ENCODE measurements around the gene ARHGAP4.
A peak's percentile ranks its signal among the peaks of the same experiment; 100 is the strongest.

Gene ARHGAP4

DNA sequence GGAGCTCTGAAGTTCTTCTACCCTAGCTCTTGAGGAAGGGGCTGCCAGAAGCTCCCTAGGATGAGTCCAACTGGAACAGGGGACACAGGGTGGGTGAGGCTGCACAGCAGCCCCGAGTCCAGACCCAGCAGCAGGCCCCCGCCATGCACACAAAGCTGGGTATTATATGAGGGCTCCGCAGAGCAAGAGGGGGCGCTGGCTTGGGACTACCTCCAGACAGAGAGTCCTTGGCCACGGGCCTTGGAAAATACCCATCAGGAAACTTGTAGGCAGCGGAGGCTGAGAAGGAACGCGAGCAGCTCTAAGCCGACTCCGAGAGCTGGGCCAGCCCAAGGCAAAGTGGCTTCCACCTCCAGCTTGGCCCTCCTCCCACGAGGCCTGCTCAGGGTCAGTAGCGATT, 37.5 kb upstream of the ARHGAP4 start:
- DNase-seq (ENCODE audit: low read depth in 2 of 2), result no peak

DNA sequence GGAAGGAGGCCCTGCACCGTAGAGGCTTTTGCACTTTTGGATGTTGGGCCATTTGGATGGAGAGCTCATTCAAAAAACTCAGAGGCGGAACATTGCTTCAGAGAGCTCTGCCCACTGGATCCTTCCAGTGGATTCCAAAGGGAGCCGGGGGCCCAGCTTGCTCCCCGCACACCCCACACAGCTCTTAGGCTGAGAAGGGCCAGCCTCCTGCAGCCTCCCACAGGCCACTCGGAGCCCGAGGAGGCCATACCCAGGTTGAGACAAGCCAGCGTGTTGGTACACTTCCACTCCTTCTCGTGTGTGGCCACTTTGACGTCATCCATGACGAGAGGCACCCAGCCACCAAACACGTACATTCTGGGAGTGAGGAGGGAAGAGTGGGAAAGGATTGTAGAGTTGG, 35.2 kb upstream of the ARHGAP4 start:
- no peak for DNase-seq (ENCODE audit: low read depth in 2 of 2)

DNA sequence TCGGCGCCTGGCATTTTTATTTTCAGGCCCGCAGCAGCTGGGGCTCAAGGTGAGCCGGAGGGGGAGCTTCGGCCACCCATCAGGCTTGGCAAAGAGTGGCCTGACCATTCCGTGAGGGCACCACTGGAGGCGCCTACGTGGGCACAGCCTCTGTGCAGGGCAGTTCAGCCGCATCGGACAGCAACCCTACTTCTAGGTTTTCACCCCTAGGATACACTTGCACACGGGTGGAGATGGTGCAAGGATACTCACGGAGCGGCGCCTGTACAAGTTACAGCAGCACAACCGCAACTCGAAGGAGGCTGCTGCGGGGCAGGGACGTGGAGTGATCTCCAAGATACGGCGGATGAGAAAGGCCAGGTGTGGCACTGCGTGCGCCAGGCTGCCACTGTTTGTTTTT, 34.7 kb upstream of the ARHGAP4 start:
- no peak for DNase-seq (ENCODE audit: low read depth in 2 of 2)

DNA sequence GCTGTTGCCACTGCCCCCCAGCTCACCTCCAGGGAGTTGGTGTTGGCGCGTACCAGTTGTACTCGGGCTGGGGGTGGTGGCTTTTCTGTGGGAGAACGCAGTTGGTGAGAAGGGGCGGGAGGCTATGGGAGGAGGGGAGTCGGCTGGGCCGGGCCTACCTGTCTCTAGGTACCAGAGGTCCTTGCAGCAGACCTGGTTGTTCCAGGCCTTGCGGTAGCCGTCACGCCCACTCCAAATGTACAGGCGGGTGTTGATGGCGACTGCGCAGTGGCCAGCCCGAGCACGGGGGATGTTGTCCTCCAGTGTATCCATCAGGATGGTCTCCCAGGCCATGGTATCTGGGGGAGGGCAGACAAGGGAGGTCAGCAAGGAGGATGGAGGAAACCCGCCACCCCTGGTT, 34.0 kb upstream of the ARHGAP4 start:
- no peak for DNase-seq (ENCODE audit: low read depth in 2 of 2)

DNA sequence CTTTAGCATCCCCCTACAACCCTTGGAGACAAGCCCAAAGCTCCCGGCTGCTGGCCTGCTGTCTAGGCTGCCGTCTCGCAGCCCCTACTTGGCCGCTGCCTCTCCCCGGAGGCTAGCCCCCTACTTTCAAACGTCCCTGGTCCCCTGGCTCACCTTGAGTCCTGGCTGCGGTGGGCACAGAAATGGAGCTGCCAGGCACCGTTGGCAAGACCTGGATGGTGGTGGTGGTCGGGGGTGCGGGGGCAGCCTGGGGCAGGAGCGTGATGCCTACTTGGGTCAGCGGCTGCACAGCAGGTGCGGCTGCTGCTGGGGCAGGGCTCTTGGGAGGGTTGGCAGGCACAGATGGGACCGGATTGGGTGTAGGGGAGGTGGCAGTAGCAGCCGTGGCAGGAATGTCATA, 33.6 kb upstream of the ARHGAP4 start:
- DNase-seq (ENCODE audit: low read depth in 2 of 2), result no peak

DNA sequence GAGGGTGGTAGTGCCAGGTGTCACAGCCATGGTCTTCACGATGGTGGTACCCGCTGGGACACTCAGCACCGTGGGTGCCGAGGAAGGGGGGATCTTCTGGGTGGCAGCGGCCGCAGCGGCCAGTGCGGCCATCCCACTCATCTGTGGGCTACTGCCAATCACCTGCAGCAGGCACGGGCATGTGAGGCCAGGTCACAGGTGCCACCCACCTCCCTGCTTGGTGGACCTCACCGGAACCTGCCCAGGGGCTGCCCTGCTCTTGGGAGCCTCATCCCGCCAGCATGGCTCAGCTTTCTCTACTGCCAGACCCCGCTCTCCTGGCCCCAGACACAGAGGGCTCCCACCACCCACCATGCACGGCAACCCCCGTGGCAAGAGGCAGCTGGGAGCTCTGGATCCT, 32.5 kb upstream of the ARHGAP4 start:
- no peak for DNase-seq (ENCODE audit: low read depth in 2 of 2)

DNA sequence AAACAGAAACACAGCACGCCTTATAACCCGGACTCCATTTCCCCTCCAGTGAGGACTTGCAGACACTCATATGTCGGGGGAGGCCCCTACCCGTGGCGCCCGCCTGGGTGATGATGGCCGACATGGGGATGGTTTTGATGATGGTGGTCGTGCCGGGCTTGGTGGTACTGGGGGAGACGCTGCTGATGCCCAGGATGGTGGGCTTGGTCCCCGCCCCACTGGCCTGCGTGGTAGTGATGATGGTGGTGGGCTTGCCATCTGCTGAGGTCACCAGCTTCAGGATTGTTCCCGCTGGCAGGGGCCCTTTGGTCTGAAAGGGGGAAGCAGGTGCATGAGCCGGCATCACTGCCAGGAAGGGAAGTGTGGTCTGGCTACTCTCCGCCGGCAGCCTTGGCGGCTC, 31.2 kb upstream of the ARHGAP4 start:
- DNase-seq (ENCODE audit: low read depth in 2 of 2), result no peak

DNA sequence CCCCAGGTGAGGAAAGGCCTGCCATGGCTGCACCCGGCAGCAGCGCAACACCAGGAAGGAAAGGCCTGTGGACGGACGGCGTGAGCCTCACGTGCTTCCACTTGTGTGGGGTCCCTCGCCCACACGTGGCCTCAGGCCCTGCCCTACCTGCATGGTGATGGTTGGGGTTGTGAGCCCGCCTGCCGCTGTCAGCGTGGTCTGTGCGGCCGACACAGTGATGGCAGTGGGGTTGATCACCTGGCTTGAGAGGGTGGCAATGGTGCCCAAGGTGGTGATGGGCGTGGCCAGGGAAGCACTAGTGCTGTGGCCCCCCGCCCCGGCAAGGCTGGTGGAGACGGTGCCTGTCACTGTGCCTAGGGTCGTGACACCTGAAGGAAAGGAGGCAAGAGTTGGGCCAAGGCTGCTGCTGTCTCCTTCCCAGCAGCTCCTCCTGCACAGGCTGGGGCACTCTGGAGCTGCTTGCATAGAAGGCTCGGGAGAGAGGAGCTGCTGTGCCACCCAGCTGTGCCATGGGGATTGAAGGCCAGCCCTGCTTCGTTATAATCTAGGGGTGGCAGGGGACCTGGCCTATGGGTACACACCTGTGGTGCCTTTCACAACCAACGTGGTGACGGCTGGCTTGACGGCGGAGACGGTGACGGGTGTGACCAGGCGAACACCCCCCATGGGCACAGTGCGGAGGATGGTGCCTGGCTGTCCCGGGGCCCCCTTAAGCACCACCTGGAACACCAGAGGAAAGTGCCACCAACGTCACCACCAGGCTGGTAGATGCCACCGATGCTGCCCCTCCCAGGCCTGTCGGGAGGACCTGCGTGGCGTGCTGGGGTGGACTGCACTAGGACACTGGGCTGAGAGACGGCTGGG, 30.2 kb upstream of the ARHGAP4 start:
- DNase-seq (ENCODE audit: low read depth in 2 of 2), result no peak

DNA sequence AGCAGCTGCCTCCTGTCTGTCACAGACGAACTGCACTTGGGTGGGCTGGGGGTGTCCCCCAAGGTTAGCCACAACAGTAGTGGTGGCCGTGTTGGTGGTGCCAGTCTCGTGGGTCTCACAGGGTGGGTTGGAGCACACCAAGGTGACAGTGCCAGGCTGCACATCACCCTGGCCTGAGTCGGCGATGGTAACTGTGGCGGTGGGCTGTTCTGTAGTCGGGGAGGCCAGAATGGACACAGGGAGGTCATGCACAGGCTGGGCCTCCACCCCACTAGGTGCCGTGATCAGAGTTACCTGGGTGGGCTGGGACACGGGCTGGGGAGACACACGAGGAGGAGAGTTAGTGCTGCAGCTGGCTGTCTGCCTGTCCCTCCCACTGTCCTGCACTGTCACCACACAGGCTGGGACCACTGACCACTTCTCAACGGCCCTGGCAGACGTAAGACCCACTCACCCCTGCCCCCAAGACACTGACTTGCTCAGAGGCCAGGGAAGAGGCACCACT, 29.2 kb upstream of the ARHGAP4 start:
- no peak for DNase-seq (ENCODE audit: low read depth in 2 of 2)

DNA sequence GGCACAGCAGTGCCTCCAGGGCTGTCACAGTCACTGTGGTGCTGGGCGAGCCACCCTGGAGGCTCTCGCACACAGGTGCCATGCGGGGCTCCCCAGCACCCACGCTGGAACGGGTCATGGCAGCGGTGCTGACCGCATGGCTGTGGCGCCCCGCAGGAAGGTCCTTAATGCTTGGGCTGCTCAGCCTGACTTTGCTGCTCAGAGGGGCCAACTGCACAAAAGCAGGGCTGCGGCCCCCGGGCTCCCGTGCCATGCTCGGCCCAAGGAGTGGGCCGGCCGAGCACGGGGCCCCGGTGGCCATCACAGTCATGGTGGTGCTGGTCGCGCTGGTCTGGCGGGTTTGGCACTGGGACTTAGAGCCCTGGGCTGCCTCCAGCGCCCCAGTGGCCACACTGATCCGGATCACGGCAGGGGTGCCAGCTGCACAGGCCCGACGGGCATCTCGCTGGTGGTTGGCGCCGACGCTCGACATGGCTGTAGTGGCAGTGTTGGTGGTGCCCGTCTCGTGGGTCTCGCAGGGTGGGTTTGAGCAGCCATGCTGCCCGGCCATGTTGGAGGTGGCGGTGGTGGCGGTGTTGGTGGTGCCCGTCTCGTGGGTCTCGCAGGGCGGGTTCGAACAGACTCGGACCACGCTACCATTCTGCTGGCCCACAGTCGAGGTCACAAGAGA, 28.6 kb upstream of the ARHGAP4 start:
- DNase-seq (ENCODE audit: low read depth in 2 of 2), result no peak

DNA sequence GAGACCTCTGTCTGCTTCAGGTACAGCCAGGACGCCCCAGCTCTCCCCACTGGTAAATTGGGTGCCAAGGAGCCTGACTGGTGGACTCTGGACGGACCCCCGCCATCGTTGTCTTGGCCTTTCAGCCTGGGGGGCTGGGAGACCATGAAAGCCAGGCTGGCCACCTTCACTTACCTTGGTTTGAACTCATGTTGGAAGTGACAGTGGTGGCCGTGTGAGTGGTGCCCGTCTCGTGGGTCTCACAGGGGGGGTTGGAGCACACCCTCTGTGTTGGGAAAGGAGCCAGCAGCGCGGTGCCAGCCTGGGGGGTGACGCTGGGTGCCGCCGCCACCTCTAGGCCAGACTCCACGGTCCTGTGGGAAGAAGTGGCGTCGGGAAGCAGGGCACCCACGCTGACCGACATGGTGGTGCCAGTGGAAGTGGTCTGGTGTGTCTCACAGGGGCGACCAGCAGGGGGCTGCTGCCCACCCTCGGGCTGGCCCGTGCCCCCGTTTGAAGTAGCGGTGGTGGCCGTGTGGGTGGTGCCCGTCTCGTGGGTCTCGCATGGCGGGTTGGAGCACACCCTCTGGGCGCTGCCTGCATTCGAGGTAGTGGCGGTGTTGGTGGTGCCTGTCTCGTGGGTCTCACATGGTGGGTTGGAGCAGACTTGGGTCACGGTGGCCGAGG, 28.0 kb upstream of the ARHGAP4 start:
- no peak for DNase-seq (ENCODE audit: low read depth in 2 of 2)

DNA sequence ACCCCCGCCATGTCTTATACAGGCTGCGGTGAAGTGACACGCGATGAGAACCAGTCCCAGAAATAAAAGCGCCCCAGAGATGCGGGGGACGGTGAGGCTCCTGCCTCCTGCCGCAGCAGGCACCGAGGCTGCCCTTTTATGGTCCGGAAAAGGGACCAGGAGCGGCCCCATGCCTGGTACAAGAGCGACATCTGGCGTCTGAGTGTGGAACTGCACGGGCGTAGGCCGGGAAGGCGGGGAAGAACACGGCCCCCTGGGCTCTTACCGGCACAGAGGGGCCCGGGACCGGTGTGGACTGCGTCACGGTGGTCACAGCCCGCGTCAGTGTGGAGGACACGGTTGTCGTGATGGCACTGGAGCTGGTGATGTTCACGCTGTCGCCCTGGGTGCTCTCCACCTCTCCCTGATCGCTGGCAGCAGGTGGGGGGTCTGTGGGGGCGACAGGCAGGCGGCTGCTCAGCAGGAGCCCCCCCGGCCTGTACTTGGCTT, 27.3 kb upstream of the ARHGAP4 start:
- DNase-seq (ENCODE audit: low read depth in 2 of 2), result peak; percentile 63 to 74

DNA sequence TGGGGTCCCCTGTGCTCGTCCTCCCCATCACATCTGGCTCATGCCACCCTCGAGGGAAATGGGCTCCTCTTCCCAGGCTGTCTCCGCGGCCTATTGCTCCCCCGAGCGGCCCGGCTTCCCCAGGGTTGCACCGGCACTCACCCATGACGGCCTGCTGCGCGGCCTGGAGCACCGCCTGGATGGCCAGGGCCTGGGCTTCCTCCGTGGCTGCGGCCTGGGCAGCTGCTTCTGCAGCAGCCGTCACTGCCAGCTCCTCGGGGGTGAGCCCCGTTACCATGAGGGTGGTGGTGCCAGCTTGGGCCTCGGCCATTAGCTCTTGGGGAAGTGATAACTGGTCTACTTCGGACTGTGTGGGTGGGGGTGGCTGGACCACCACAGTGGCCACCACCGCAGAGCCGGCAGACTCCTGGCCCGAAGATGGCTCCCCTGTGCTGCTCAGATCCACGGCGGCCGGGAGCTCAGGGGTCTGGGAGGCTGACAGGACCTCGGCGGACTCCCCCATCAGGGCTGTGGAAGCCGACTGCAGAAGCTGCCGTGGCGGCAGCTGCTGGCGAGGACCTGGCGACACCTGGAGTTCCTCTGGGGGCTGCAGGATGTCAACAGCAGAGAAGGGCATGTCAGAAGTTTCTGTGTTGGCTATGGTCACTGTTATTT, 26.4 kb upstream of the ARHGAP4 start:
- no peak for DNase-seq (ENCODE audit: low read depth in 2 of 2)

DNA sequence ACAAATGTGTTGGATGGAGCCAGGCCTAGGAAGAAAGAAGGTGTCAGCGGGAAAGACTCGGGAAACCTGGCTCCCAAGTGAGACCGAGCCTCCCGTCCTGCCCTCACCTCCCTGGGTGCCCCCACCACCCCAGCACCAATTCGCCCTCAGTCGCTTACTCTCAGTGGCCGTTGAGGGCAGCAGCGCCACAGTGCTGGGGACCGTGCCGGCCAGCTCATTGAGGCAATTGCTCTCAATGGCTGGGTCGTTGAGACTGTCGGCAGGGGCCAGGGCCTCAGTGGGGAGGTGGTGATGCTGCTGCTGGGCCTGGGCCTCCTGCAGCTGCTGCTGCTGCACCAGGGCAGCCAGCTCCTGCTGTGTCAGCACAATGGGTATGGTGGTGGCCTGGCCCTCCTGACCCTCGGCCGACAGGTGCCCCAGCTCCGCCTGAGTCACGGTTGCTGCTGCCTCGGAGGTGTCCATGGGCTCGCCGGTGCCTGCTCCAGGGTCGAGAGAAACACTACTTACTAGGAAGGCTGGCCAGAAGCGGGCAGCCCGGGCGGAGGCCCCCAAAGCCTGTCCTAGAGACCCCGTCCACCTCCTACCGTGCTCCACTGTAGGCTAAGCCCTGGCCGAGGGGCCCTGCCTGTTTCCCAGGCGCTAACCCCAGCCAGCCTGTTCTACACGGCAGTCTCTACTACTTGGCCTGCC, 25.8 kb upstream of the ARHGAP4 start:
- DNase-seq (ENCODE audit: low read depth in 2 of 2), result no peak

DNA sequence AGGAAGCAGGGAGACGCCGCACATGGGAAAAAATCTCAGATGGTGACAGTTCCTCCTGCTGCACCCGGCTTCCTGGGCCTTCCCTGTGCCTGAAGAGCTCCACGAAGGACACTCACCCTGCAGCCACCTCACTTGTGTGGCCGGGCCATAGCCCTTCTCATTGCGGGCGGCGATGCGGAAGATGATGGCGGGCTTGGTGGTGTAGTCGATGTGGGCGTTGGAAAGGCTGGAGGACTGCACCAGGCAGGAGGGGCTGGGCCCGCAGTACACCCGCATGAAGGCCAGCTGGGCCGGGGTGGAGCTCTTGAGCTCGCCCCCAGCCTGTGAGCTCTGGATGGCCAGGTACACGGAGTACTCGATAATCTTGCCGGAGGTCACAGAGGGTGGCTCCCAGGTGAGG, 24.1 kb upstream of the ARHGAP4 start:
- DNase-seq (ENCODE audit: low read depth in 2 of 2), result no peak

DNA sequence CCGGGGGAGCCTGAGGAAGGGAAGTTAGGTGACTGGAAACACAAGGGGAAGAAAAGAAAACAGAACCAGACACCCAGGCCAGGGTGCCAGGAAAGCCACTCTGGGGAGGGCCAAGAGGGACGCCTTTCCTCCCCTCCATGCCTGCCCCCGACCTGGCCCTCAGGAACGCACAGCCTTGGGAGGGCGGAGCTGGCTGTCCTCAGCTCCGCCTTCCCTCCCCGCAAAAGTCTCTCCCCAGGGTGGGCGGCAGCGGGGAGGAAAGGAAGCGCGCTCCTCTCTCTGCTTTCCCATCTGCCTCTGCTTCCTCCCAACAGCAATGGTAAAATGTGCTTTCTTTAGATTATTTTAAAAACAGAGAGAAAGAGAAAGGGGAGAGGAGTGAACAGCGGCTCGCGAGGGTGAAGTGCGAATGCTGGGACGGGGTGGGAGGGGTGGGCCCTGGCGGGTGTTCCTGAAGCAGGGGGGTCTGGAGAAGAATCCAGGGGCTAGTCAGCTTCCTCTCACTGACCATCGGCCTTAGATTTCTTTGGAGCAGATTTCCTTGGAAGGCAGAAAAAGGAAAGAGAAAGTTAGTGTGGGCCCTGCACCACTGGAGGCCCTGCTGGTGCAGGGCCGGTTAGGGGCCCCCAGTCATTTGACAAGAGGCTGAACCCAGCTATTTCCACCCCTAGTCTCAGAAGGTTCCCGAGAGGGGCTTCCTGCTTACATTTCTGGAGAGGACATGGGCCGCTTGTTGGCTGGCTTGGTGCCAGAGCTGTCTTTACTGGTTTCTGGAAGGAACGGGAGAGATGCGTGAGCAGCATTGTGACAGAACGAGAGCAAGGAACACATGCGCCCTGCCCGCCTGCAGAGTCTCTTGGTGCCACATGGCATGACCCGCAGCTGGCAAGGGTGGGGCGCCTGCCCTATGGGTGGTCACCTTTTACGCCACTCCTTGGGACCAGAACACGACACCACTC, 23.1 kb upstream of the ARHGAP4 start:
- DNase-seq (ENCODE audit: low read depth in 2 of 2), result no peak

DNA sequence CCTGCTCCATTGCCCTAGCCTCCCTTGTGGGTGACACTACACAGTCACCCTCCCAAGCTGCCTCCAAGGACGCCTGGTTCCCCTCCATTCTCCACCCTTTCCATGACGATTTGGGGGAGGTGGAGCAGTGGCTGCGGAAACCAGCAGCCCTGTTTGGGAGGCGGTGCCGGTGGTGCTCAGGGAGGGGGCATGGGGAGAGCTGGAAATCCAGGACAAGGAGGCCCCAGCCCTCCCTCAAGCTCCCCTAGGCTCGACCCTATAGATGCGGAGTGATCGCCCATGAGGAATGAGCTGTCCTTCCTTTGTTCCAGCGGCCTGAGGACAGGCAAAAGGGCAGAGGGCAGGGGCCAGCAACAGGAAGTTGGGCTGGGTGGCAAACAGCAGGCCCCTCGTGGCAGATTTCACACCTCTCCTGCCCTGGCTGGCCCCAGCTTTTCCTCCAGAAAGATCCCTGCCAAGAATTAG, 22.0 kb upstream of the ARHGAP4 start:
- DNase-seq (ENCODE audit: low read depth in 2 of 2), result no peak

DNA sequence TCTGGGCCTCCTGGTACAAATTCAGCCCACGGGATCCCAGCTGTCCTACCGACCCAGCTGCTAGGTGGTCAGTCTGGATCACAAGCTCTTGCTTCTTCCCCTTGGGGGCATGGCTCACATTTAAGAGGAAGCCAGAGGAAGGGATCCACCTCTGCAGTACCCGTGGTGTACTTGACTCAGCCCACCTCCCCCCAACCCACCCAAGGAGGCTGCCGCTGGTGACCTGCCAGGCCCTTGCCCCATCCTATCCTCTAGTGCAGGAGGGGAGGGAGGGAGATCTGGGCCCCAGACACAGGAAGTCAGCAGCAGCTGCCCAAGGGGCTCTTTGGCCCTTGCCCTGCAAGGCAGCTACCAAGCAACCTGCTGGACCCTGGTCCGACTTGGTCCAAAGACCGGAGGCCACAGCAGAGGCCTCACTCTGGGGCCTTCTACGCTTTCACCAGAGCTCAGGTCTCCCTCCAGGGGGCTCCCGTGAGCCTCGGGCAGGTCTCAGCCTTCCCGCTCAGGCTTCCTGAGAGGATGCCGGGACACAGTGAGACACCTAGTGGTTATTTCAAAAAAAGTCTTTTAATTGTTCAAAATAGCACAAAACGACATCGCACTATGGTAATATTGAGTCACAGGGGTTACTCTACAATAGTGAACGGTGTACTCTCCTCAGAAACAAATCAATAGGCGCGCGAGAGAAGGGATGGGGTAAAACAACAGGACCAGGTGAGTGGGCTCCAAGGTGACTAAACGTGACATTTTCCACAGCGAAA, 21.1 kb upstream of the ARHGAP4 start:
- peak; percentile 64 to 65 for DNase-seq (ENCODE audit: low read depth in 2 of 2)
